GM23338 (cell line): ENCODE results near the gene CALML3. TPM values are rescaled to one million over a fixed set of nuclear protein-coding genes. Genes with fewer than 3 reads are reported as not detected.
A peak's percentile ranks its signal among the peaks of the same experiment; 100 is the strongest.

Experiments used
- ATAC-seq: fragments of 200-7000 bp; cut with Tn5 transposase; 3 replicates; pipeline ENCODE4 v1.9.1; 2020
- DNase-seq: peaks from one replicate; pipeline ENCODE4 v3.0.0-alpha.2; 2015; ENCODE audit warnings: low spot score
- H2AFZ ChIP-seq: fragments of 200-600 bp; sonication (generic); 2 replicates; pipeline ENCODE4 v1.8.0; 2016; ENCODE audit warnings: antibody characterized with exemption, mild to moderate bottlenecking, moderate library complexity
- H3F3A ChIP-seq: fragments of 200-600 bp; sonication (generic); replicated peaks from 2 replicates; pipeline ENCODE4 v1.8.0; 2017; ENCODE audit warnings: antibody characterized with exemption, mixed run types, low read depth
- H3K27ac ChIP-seq: fragments of 200-600 bp; sonication (generic); 2 replicates; pipeline ENCODE4 v1.6.1; 2016; ENCODE audit warnings: low read depth
- H3K27me3 ChIP-seq: fragments of 200-600 bp; sonication (generic); 2 replicates; pipeline ENCODE4 v1.8.0; 2016; ENCODE audit warnings: mild to moderate bottlenecking, mixed run types, moderate library complexity; ENCODE audit not compliant: insufficient read depth
- H3K36me3 ChIP-seq: fragments of 200-600 bp; sonication (generic); 2 replicates; pipeline ENCODE4 v1.8.0; 2016; ENCODE audit warnings: mild to moderate bottlenecking; ENCODE audit not compliant: insufficient read depth
- H3K4me1 ChIP-seq: fragments of 200-600 bp; sonication (generic); 2 replicates; pipeline ENCODE4 v1.8.0; 2016; ENCODE audit warnings: mild to moderate bottlenecking, moderate library complexity; ENCODE audit not compliant: insufficient read depth
- H3K4me2 ChIP-seq: fragments of 200-600 bp; sonication (generic); 2 replicates; pipeline ENCODE4 v1.7.1; 2017; ENCODE audit warnings: mixed run types
- H3K4me3 ChIP-seq: fragments of 200-600 bp; sonication (generic); 2 replicates; pipeline ENCODE4 v1.6.1; 2016; ENCODE audit warnings: mixed run types
- H3K79me2 ChIP-seq: fragments of 200-600 bp; sonication (generic); replicated peaks from 2 replicates; pipeline ENCODE4 v1.8.0; 2017; ENCODE audit warnings: mild to moderate bottlenecking; ENCODE audit not compliant: insufficient read depth
- H3K9me2 ChIP-seq: fragments of 200-600 bp; sonication (generic); 2 replicates; pipeline ENCODE4 v1.8.0; 2017; ENCODE audit not compliant: insufficient read depth
- H4K20me1 ChIP-seq: fragments of 200-600 bp; sonication (generic); replicated peaks from 2 replicates; pipeline ENCODE4 v1.8.0; 2017; ENCODE audit warnings: mild to moderate bottlenecking; ENCODE audit not compliant: insufficient read depth
- H3K27ac Mint-ChIP-seq: 2 replicates; pipeline ENCODE4 v1.8.0; 2020; ENCODE audit warnings: inconsistent platforms, mild to moderate bottlenecking, moderate library complexity, mixed read lengths
- H3K27me3 Mint-ChIP-seq: 3 replicates; pipeline ENCODE4 v1.8.0; 2022; ENCODE audit warnings: low read depth, mild to moderate bottlenecking, moderate library complexity, mixed read lengths, inconsistent platforms; ENCODE audit not compliant: insufficient read depth, poor library complexity
- H3K36me3 Mint-ChIP-seq: 3 replicates; pipeline ENCODE4 v1.8.0; 2021; ENCODE audit warnings: low read depth, mild to moderate bottlenecking, inconsistent platforms, moderate library complexity, mixed read lengths
- H3K4me1 Mint-ChIP-seq: 3 replicates; pipeline ENCODE4 v1.8.0; 2020; ENCODE audit warnings: mild to moderate bottlenecking, inconsistent platforms, mixed read lengths
- H3K4me3 Mint-ChIP-seq: 3 replicates; pipeline ENCODE4 v1.8.0; 2021; ENCODE audit warnings: moderate library complexity, mild to moderate bottlenecking, inconsistent platforms, mixed read lengths
- H3K9me3 Mint-ChIP-seq: 3 replicates; pipeline ENCODE4 v1.8.0; 2020; ENCODE audit warnings: moderate library complexity, mild to moderate bottlenecking, inconsistent platforms, mixed read lengths
- CREB1 ChIP-seq: fragments of 250-450 bp; sonication (Bioruptor Pico); IDR thresholded peaks from 2 replicates; pipeline ENCODE4 v1.5.0; 2020; ENCODE audit warnings: low read depth, mild to moderate bottlenecking, moderate library complexity
- ETS1 ChIP-seq: IDR thresholded peaks from 2 replicates; pipeline ENCODE4 v1.6.1; 2016; ENCODE audit warnings: antibody characterized with exemption
- EZH2 ChIP-seq: fragments of 200-600 bp; sonication (generic); IDR thresholded peaks from one replicate; pipeline ENCODE4 v1.8.0; 2017; ENCODE audit warnings: antibody characterized with exemption, mild to moderate bottlenecking, low read depth; ENCODE audit not compliant: unreplicated experiment
- EZH2phosphoT487 ChIP-seq: fragments of 200-600 bp; sonication (generic); IDR thresholded peaks from one replicate; pipeline ENCODE4 v1.8.1; 2018; ENCODE audit warnings: antibody characterized with exemption; ENCODE audit not compliant: unreplicated experiment
- JUNB ChIP-seq: IDR thresholded peaks from one replicate; pipeline ENCODE4 v1.6.1; 2016; ENCODE audit warnings: antibody characterized with exemption; ENCODE audit not compliant: unreplicated experiment
- NANOG ChIP-seq: IDR thresholded peaks from 2 replicates; pipeline ENCODE4 v1.6.1; 2016; ENCODE audit warnings: antibody characterized with exemption, borderline replicate concordance
- POLR2AphosphoS5 ChIP-seq: IDR thresholded peaks from 2 replicates; pipeline ENCODE4 v1.6.1; 2016; ENCODE audit warnings: antibody characterized with exemption, low read depth
- STAT1 ChIP-seq: IDR thresholded peaks from one replicate; pipeline ENCODE4 v1.6.1; 2016; ENCODE audit warnings: antibody characterized with exemption; ENCODE audit not compliant: unreplicated experiment
- ZNF114 ChIP-seq: fragments of 250-450 bp; sonication (Bioruptor Pico); IDR thresholded peaks from 2 replicates; pipeline ENCODE4 v1.5.0; 2020; ENCODE audit warnings: mild to moderate bottlenecking, moderate library complexity
- ZNF331 ChIP-seq: fragments of 250-450 bp; sonication (Bioruptor Pico); IDR thresholded peaks from 2 replicates; pipeline ENCODE4 v1.5.0; 2020; ENCODE audit warnings: low read depth, mild to moderate bottlenecking, moderate library complexity
- polyA plus RNA-seq: library from polyadenylated mRNA; unstranded; fragments of >200 nt; fragmentation: Nextera tagmentation; extraction: Ambion mirVana; gene quantifications from 2 replicates; pipeline ENCODE4 v1.2.1, GENCODE V29; 2016
- total RNA-seq: library from RNA; depleted of rRNA; stranded (reverse); fragments of >200 nt; shearing (Covaris generic); gene quantifications from 2 replicates; pipeline ENCODE4 v1.2.3, GENCODE V29; 2014
- TF ChIP-seq, protein P1 (sequence below): IDR thresholded peaks from one replicate; pipeline ENCODE4 v1.6.1; 2018; ENCODE audit warnings: antibody characterized with exemption; ENCODE audit not compliant: unreplicated experiment
- TF ChIP-seq, protein P2 (sequence below), 2 experiments: fragments of 200-600 bp in 1 of 2; sonication (generic) in 1 of 2; conservative IDR thresholded peaks; 2 replicates each; pipeline versions ENCODE4 v1.5.1 to v1.6.1; 2016 to 2017; ENCODE audit warnings: antibody characterized with exemption in 2 of 2, low read depth in 2 of 2, mild to moderate bottlenecking in 2 of 2, moderate library complexity in 1 of 2
- TF ChIP-seq, protein P3 (sequence below): fragments of 250-450 bp; sonication (Bioruptor Pico); IDR thresholded peaks from 2 replicates; pipeline ENCODE4 v1.5.0; 2020; ENCODE audit warnings: mild to moderate bottlenecking, moderate library complexity

CALML3 gene
- total and polyA plus RNA-seq, 2 experiments from 2014 or later = not detected

- peak overlapping the region; percentile 96 for H2AFZ ChIP-seq
- H3K79me2 ChIP-seq = no peaks in the 10 kb centered on the region
- H3F3A ChIP-seq = no peaks in the 10 kb centered on the region
- no peak for TF ChIP-seq CREB1 (CRISPR knock-in tag)
- no peak for TF ChIP-seq EZH2phosphoT487
- TF ChIP-seq, protein P1, sequence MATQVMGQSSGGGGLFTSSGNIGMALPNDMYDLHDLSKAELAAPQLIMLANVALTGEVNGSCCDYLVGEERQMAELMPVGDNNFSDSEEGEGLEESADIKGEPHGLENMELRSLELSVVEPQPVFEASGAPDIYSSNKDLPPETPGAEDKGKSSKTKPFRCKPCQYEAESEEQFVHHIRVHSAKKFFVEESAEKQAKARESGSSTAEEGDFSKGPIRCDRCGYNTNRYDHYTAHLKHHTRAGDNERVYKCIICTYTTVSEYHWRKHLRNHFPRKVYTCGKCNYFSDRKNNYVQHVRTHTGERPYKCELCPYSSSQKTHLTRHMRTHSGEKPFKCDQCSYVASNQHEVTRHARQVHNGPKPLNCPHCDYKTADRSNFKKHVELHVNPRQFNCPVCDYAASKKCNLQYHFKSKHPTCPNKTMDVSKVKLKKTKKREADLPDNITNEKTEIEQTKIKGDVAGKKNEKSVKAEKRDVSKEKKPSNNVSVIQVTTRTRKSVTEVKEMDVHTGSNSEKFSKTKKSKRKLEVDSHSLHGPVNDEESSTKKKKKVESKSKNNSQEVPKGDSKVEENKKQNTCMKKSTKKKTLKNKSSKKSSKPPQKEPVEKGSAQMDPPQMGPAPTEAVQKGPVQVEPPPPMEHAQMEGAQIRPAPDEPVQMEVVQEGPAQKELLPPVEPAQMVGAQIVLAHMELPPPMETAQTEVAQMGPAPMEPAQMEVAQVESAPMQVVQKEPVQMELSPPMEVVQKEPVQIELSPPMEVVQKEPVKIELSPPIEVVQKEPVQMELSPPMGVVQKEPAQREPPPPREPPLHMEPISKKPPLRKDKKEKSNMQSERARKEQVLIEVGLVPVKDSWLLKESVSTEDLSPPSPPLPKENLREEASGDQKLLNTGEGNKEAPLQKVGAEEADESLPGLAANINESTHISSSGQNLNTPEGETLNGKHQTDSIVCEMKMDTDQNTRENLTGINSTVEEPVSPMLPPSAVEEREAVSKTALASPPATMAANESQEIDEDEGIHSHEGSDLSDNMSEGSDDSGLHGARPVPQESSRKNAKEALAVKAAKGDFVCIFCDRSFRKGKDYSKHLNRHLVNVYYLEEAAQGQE = no peak
- no peak for TF ChIP-seq JUNB
- TF ChIP-seq STAT1 = no peak
- no peak for TF ChIP-seq EZH2
- TF ChIP-seq NANOG = no peak
- TF ChIP-seq, protein P2, sequence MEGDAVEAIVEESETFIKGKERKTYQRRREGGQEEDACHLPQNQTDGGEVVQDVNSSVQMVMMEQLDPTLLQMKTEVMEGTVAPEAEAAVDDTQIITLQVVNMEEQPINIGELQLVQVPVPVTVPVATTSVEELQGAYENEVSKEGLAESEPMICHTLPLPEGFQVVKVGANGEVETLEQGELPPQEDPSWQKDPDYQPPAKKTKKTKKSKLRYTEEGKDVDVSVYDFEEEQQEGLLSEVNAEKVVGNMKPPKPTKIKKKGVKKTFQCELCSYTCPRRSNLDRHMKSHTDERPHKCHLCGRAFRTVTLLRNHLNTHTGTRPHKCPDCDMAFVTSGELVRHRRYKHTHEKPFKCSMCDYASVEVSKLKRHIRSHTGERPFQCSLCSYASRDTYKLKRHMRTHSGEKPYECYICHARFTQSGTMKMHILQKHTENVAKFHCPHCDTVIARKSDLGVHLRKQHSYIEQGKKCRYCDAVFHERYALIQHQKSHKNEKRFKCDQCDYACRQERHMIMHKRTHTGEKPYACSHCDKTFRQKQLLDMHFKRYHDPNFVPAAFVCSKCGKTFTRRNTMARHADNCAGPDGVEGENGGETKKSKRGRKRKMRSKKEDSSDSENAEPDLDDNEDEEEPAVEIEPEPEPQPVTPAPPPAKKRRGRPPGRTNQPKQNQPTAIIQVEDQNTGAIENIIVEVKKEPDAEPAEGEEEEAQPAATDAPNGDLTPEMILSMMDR (conservative IDR thresholded peaks at IDR 0.05; ENCODE audit: low read depth in 2 of 2) = no peak
- TF ChIP-seq, protein P3, sequence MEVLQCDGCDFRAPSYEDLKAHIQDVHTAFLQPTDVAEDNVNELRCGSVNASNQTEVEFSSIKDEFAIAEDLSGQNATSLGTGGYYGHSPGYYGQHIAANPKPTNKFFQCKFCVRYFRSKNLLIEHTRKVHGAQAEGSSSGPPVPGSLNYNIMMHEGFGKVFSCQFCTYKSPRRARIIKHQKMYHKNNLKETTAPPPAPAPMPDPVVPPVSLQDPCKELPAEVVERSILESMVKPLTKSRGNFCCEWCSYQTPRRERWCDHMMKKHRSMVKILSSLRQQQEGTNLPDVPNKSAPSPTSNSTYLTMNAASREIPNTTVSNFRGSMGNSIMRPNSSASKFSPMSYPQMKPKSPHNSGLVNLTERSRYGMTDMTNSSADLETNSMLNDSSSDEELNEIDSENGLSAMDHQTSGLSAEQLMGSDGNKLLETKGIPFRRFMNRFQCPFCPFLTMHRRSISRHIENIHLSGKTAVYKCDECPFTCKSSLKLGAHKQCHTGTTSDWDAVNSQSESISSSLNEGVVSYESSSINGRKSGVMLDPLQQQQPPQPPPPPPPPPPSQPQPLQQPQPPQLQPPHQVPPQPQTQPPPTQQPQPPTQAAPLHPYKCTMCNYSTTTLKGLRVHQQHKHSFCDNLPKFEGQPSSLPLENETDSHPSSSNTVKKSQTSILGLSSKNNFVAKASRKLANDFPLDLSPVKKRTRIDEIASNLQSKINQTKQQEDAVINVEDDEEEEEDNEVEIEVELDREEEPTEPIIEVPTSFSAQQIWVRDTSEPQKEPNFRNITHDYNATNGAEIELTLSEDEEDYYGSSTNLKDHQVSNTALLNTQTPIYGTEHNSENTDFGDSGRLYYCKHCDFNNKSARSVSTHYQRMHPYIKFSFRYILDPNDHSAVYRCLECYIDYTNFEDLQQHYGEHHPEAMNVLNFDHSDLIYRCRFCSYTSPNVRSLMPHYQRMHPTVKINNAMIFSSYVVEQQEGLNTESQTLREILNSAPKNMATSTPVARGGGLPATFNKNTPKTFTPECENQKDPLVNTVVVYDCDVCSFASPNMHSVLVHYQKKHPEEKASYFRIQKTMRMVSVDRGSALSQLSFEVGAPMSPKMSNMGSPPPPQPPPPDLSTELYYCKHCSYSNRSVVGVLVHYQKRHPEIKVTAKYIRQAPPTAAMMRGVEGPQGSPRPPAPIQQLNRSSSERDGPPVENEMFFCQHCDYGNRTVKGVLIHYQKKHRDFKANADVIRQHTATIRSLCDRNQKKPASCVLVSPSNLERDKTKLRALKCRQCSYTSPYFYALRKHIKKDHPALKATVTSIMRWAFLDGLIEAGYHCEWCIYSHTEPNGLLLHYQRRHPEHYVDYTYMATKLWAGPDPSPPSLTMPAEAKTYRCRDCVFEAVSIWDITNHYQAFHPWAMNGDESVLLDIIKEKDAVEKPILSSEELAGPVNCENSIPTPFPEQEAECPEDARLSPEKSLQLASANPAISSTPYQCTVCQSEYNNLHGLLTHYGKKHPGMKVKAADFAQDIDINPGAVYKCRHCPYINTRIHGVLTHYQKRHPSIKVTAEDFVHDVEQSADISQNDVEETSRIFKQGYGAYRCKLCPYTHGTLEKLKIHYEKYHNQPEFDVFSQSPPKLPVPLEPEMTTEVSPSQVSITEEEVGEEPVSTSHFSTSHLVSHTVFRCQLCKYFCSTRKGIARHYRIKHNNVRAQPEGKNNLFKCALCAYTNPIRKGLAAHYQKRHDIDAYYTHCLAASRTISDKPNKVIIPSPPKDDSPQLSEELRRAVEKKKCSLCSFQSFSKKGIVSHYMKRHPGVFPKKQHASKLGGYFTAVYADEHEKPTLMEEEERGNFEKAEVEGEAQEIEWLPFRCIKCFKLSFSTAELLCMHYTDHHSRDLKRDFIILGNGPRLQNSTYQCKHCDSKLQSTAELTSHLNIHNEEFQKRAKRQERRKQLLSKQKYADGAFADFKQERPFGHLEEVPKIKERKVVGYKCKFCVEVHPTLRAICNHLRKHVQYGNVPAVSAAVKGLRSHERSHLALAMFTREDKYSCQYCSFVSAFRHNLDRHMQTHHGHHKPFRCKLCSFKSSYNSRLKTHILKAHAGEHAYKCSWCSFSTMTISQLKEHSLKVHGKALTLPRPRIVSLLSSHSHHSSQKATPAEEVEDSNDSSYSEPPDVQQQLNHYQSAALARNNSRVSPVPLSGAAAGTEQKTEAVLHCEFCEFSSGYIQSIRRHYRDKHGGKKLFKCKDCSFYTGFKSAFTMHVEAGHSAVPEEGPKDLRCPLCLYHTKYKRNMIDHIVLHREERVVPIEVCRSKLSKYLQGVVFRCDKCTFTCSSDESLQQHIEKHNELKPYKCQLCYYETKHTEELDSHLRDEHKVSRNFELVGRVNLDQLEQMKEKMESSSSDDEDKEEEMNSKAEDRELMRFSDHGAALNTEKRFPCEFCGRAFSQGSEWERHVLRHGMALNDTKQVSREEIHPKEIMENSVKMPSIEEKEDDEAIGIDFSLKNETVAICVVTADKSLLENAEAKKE (CRISPR knock-in tag) = no peak
- no peak for TF ChIP-seq ETS1
- TF ChIP-seq POLR2AphosphoS5 = no peak
- no peak for TF ChIP-seq ZNF114 (CRISPR knock-in tag)
- TF ChIP-seq ZNF331 (CRISPR knock-in tag) = no peak
- Mint-ChIP-seq H3K36me3 (peaks cover under 1% of the 10 kb centered on the region; the same call in 2 of the 3 replicates), H3K27ac (no peak overlapping the region), H3K4me3 (no peak overlapping the region), H3K27me3 (peaks cover 9% of the 10 kb centered on the region), H3K9me3 (peaks cover 18% of the 10 kb centered on the region; the same call in 2 of the 3 replicates), H3K4me1 (no peaks in the 10 kb centered on the region)
- H3K4me1 ChIP-seq = no peaks in the 10 kb centered on the region
- ATAC-seq = no peak
- no peak overlapping the region for H3K4me2 ChIP-seq
- DNase-seq = no peak
- H4K20me1 ChIP-seq = no peaks in the 10 kb centered on the region
- no peaks in the 10 kb centered on the region for H3K9me2 ChIP-seq
- H3K27ac ChIP-seq = no peak overlapping the region
- no peaks in the 10 kb centered on the region; the same call in 1 of the 2 replicates for H3K36me3 ChIP-seq
- H3K4me3 ChIP-seq = no peak overlapping the region
- no peaks in the 10 kb centered on the region for H3K27me3 ChIP-seq
These were observed 13.7 kb downstream of the CALML3 start for GRCh38 chr10:5538446-5538845.
